GM21528 (cell line): ENCODE data around the gene NDST1.

Source experiments
- ATAC-seq: cut with Tn5 transposase; IDR thresholded peaks from one replicate; pipeline ENCODE4 v1.9.1; 2021; ENCODE audit warnings: mild to moderate bottlenecking, moderate library complexity; ENCODE audit not compliant: unreplicated experiment, low FRiP score

NDST1 gene

GRCh38 chr5:150561571-150562275 lies 53.8 kb downstream of the NDST1 start:
- ATAC-seq = no peak

GRCh38 chr5:150562832-150563231 lies 54.9 kb downstream of the NDST1 start:
- no peak for ATAC-seq

- no peak for ATAC-seq
Measured at GRCh38 chr5:150565868-150566267, 57.9 kb downstream of the NDST1 start.

GRCh38 chr5:150567031-150567717 lies 59.2 kb downstream of the NDST1 start:
- ATAC-seq = no peak

GRCh38 chr5:150568663-150569062 lies 60.7 kb downstream of the NDST1 start:
- no peak for ATAC-seq

GRCh38 chr5:150570333-150570732 lies 62.4 kb downstream of the NDST1 start:
- ATAC-seq = no peak

GRCh38 chr5:150571836-150572235 lies 63.9 kb downstream of the NDST1 start:
- ATAC-seq = no peak

GRCh38 chr5:150573216-150573615 lies 65.3 kb downstream of the NDST1 start:
- no peak for ATAC-seq

- ATAC-seq = no peak
Measured at GRCh38 chr5:150573867-150574817, 66.2 kb downstream of the NDST1 start.

GRCh38 chr5:150574818-150575547 lies 67.1 kb downstream of the NDST1 start:
- ATAC-seq = no peak

- ATAC-seq = no peak
Measured at GRCh38 chr5:150575745-150576448, 68.0 kb downstream of the NDST1 start.

- ATAC-seq = no peak
Measured at GRCh38 chr5:150576449-150576949, 68.6 kb downstream of the NDST1 start.

- ATAC-seq = no peak
Measured at GRCh38 chr5:150577378-150578139, 69.6 kb downstream of the NDST1 start.

GRCh38 chr5:150578781-150579461 lies 71.0 kb downstream of the NDST1 start:
- ATAC-seq = no peak

GRCh38 chr5:150579462-150580400 lies 71.8 kb downstream of the NDST1 start:
- no peak for ATAC-seq

GRCh38 chr5:150580917-150581316 lies 73.0 kb downstream of the NDST1 start:
- no peak for ATAC-seq
